Mesenchymal stem cell (in vitro differentiated cells and primary cell): Measurements from ENCODE around the gene RAD51B.

ENCODE experiments used
- DNase-seq: peaks from one replicate; pipeline ENCODE4 v3.0.0-alpha.2; 2013
- H2AFZ ChIP-seq: one replicate; pipeline ENCODE4 v1.6.1; 2013; ENCODE audit warnings: low read depth, mild to moderate bottlenecking, control low read depth, inconsistent platforms, low read length, moderate library complexity
- H2AK5ac ChIP-seq: 2 replicates; pipeline ENCODE4 v1.6.1; 2013; ENCODE audit warnings: low read length, moderate library complexity, mild to moderate bottlenecking, inconsistent platforms; ENCODE audit not compliant: severe bottlenecking
- H2BK120ac ChIP-seq: one replicate; pipeline ENCODE4 v1.6.1; 2013; ENCODE audit warnings: low read depth, mild to moderate bottlenecking, inconsistent platforms, low read length, moderate library complexity
- H2BK12ac ChIP-seq, 2 experiments: one replicate each; pipeline ENCODE4 v1.6.1; 2013; ENCODE audit warnings: inconsistent platforms in 2 of 2, low read length in 2 of 2, mild to moderate bottlenecking in 2 of 2, moderate library complexity in 2 of 2, control low read depth in 1 of 2
- H2BK15ac ChIP-seq: one replicate; pipeline ENCODE4 v1.6.1; 2013; ENCODE audit warnings: mild to moderate bottlenecking, low read depth, inconsistent platforms; ENCODE audit not compliant: poor library complexity, severe bottlenecking
- H2BK5ac ChIP-seq: 2 replicates; pipeline ENCODE4 v1.6.1; 2013; ENCODE audit warnings: low read depth, mild to moderate bottlenecking, low read length, control low read depth, inconsistent platforms; ENCODE audit not compliant: poor library complexity, severe bottlenecking
- H3K14ac ChIP-seq, 2 experiments: one replicate each; pipeline ENCODE4 v1.6.1; 2013; ENCODE audit warnings: inconsistent platforms in 2 of 2, low read length in 2 of 2, control low read depth in 1 of 2, mild to moderate bottlenecking in 1 of 2, moderate library complexity in 1 of 2
- H3K18ac ChIP-seq, 2 experiments: one replicate each; pipeline ENCODE4 v1.6.1; 2013; ENCODE audit warnings: inconsistent platforms in 2 of 2, low read length in 2 of 2, control low read depth in 1 of 2, low read depth in 1 of 2, mild to moderate bottlenecking in 1 of 2
- H3K23ac ChIP-seq, 2 experiments: one replicate each; pipeline ENCODE4 v1.6.1; 2013; ENCODE audit warnings: inconsistent platforms in 2 of 2, low read length in 2 of 2, mild to moderate bottlenecking in 2 of 2, moderate library complexity in 2 of 2, control low read depth in 1 of 2
- H3K27ac ChIP-seq: 2 replicates; pipeline ENCODE4 v1.5.1; 2013; ENCODE audit warnings: mild to moderate bottlenecking, moderate library complexity, low read length, control low read depth, inconsistent platforms; ENCODE audit not compliant: poor library complexity, severe bottlenecking
- H3K27me3 ChIP-seq, 2 experiments: 2 replicates each; pipeline versions ENCODE4 v1.6.1 to v1.7.0; 2013; ENCODE audit warnings: low read length in 2 of 2, mild to moderate bottlenecking in 2 of 2, moderate library complexity in 2 of 2, control low read depth in 1 of 2, inconsistent platforms in 1 of 2; ENCODE audit not compliant: control insufficient read depth in 1 of 2, insufficient read depth in 1 of 2
- H3K36me3 ChIP-seq, 2 experiments: 2 replicates each; pipeline versions ENCODE4 v1.6.1 to v1.7.0; 2013; ENCODE audit warnings: low read length in 2 of 2, control low read depth in 1 of 2, inconsistent platforms in 1 of 2, low read depth in 1 of 2, mild to moderate bottlenecking in 1 of 2; ENCODE audit not compliant: insufficient read depth in 2 of 2, control insufficient read depth in 1 of 2
- H3K4ac ChIP-seq, 2 experiments: one replicate each; pipeline ENCODE4 v1.6.1; 2013; ENCODE audit warnings: inconsistent platforms in 2 of 2, low read length in 2 of 2, mild to moderate bottlenecking in 2 of 2, moderate library complexity in 2 of 2, control low read depth in 1 of 2, low read depth in 1 of 2
- H3K4me1 ChIP-seq: 2 replicates; pipeline ENCODE4 v1.6.1; 2013; ENCODE audit warnings: low read depth, low read length, control low read depth; ENCODE audit not compliant: control insufficient read depth, insufficient read depth
- H3K4me2 ChIP-seq: 2 replicates; pipeline ENCODE4 v1.6.1; 2013; ENCODE audit warnings: low read length, mild to moderate bottlenecking, inconsistent platforms; ENCODE audit not compliant: poor library complexity, severe bottlenecking
- H3K4me3 ChIP-seq, 2 experiments: 2 replicates each; pipeline versions ENCODE4 v1.5.1 to v1.7.0; 2013; ENCODE audit warnings: low read length in 2 of 2, mild to moderate bottlenecking in 2 of 2, control low read depth in 1 of 2, low read depth in 1 of 2; ENCODE audit not compliant: insufficient read depth in 1 of 2
- H3K79me1 ChIP-seq: replicated peaks from 2 replicates; pipeline ENCODE4 v1.6.1; 2013; ENCODE audit warnings: mild to moderate bottlenecking, control low read depth, low read length, inconsistent platforms; ENCODE audit not compliant: poor library complexity, severe bottlenecking
- H3K9ac ChIP-seq: 2 replicates; pipeline ENCODE4 v1.7.0; 2013; ENCODE audit warnings: mild to moderate bottlenecking, low read length, moderate library complexity
- H3K9me3 ChIP-seq: 2 replicates; pipeline ENCODE4 v1.7.0; 2013; ENCODE audit warnings: mild to moderate bottlenecking, low read length; ENCODE audit not compliant: control insufficient read depth
- H4K8ac ChIP-seq: one replicate; pipeline ENCODE4 v1.6.1; 2013; ENCODE audit warnings: inconsistent platforms, mild to moderate bottlenecking, low read length, moderate library complexity
- H4K91ac ChIP-seq: one replicate; pipeline ENCODE4 v1.6.1; 2013; ENCODE audit warnings: mild to moderate bottlenecking, low read length, inconsistent platforms
- WGBS: methylation state at CpG from one replicate; pipeline ENCODE4 v1.1.7; 2013; ENCODE audit warnings: mixed read lengths; 5-methylcytosine and 5-hydroxymethylcytosine counted together

Gene RAD51B

GRCh38 chr14:67978749-67979148, 159.2 kb downstream of the RAD51B start:
- H3K9ac ChIP-seq, result no peak overlapping the region
- no peak overlapping the region for H2BK5ac ChIP-seq
- H3K18ac ChIP-seq, result no peak overlapping the region
- no peak overlapping the region for H3K4me3 ChIP-seq
- no peak overlapping the region for H3K4me2 ChIP-seq
- H2BK15ac ChIP-seq, result no peak overlapping the region
- H3K4ac ChIP-seq, result no peak overlapping the region
- H4K91ac ChIP-seq, result no peak overlapping the region
- no peak overlapping the region for H3K14ac ChIP-seq
- no peak overlapping the region for H3K23ac ChIP-seq
- no peaks in the 10 kb centered on the region for H3K79me1 ChIP-seq
- H3K27me3 ChIP-seq, result no peaks in the 10 kb centered on the region
- H2AFZ ChIP-seq, result no peak overlapping the region
- no peak overlapping the region for H3K27ac ChIP-seq
- no peaks in the 10 kb centered on the region for H3K36me3 ChIP-seq
- no peak overlapping the region for H4K8ac ChIP-seq
- no peaks in the 10 kb centered on the region for H3K9me3 ChIP-seq
- no peak for DNase-seq
- H2BK12ac ChIP-seq, result no peak overlapping the region
- H3K4me1 ChIP-seq, result no peaks in the 10 kb centered on the region
- H2BK120ac ChIP-seq, result no peak overlapping the region
- H2AK5ac ChIP-seq, result no peak overlapping the region

DNA sequence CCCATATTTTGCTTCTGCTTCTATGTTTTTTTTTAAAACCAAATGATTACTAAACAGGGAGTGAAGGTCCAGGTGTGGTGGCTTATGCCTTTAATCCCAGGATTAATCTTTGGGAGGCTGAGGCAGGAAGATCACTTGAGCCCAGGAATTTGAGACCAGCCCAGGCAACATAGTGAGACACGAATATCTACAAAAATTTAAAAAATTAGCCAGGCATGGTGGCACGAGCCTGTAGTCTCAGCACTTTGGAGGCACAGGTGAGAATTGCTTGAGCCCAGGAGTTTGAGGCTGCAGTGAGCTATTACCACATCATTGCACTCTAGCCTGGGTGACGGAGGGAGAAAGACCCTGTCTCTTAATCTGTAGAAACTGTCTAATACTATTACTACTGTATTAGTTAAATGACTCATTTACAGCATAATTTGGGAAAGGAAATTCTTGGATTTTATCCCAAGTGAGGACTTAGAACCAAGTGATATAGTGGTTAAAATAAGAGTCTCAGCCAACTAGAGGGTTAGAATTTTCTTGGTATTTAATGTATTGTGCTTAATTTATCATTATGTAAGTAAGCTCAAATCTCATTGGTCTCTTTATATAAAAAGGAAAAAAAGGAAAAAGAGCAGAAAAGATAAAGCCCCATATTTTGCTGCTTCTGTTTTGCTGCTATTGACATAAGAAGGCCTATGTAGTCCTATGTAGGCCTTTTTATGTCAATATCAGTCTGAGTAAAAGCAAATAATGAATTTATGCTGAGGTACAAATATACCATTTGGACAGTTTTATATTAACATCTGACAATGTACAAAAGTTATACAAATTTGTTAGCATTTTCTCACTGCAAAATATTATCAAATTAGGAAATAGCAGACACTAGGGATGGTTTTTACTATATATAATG, 163.4 kb downstream of the RAD51B start:
- no peak overlapping the region for H2AFZ ChIP-seq
- no peak overlapping the region for H3K18ac ChIP-seq
- no peak overlapping the region for H3K23ac ChIP-seq
- no peaks in the 10 kb centered on the region for H3K36me3 ChIP-seq
- H2BK15ac ChIP-seq, result no peak overlapping the region
- H4K91ac ChIP-seq, result no peak overlapping the region
- no peak overlapping the region for H3K14ac ChIP-seq
- no peak overlapping the region for H2BK12ac ChIP-seq
- no peak overlapping the region for H3K27ac ChIP-seq
- H2BK120ac ChIP-seq, result no peak overlapping the region
- no peak overlapping the region for H3K4me3 ChIP-seq
- H3K9me3 ChIP-seq, result no peaks in the 10 kb centered on the region
- no peak overlapping the region for H3K4me2 ChIP-seq
- no peak for DNase-seq
- H3K9ac ChIP-seq, result no peak overlapping the region
- no peak overlapping the region for H4K8ac ChIP-seq
- H2AK5ac ChIP-seq, result no peak overlapping the region
- H3K79me1 ChIP-seq, result no peaks in the 10 kb centered on the region
- H2BK5ac ChIP-seq, result no peak overlapping the region
- H3K27me3 ChIP-seq, result no peaks in the 10 kb centered on the region
- no peak overlapping the region for H3K4ac ChIP-seq
- 90% methylated on average over 2 of the region's 3 CpGs for WGBS
- peaks cover 4% of the 10 kb centered on the region for H3K4me1 ChIP-seq

- Histone ChIP-seq H3K4me2 (no peak overlapping the region), H3K4me3 (no peak overlapping the region), H3K9ac (no peak overlapping the region), H3K18ac (no peak overlapping the region), H2BK12ac (no peak overlapping the region), H4K91ac (no peak overlapping the region), H2AFZ (no peak overlapping the region), H3K4me1 (peaks cover 4% of the 10 kb centered on the region), H3K14ac (no peak overlapping the region), H3K9me3 (no peaks in the 10 kb centered on the region), H2BK15ac (no peak overlapping the region), H4K8ac (peak overlapping the region; percentile 77), H3K23ac (no peak overlapping the region), H2BK5ac (no peak overlapping the region), H3K79me1 (no peaks in the 10 kb centered on the region), H3K36me3 (no peaks in the 10 kb centered on the region), H3K27me3 (no peaks in the 10 kb centered on the region), H2AK5ac (no peak overlapping the region), H2BK120ac (peak overlapping the region; percentile 61), H3K4ac (no peak overlapping the region), H3K27ac (no peak overlapping the region)
- no peak for DNase-seq
Observed at GRCh38 chr14:67984274-67984673, 164.7 kb downstream of the RAD51B start.

DNA sequence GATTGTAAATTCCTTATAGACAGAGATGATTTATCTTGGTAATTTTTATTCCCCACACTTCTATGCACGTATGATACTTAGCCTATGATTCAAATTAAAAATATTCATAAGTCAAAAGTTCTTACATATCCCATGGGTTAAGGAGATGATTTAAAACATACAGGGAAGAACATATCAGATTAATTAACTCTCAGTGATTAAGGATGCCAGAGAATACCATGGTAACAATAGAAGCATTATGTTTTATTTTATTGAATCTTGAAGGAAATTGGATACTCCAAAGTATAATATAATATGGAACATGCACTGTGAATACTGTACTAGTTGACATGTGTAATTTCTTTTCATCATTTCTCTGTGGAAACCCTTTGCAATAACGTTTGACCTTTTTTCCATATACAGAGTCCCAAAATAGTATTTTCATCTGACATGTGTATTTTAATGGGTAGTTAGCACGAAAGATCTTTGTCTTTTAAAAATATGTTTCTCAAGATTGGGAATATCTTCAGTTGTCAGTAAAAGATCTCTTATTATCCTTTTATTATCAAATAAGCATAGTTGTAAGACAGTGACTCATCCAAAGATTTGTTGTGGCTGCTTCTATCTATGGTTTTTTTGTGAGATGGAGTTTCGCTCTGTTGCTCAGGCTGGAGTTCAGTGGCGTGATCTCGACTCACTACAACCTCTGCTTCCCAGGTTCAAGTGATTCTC, 166.7 kb downstream of the RAD51B start:
- no peaks in the 10 kb centered on the region for H3K27me3 ChIP-seq
- WGBS, result 65% methylated on average over 2 of the region's 6 CpGs

More for the DNA sequence above, 166.7 kb downstream of the RAD51B start:
- peak overlapping the region; percentile 80 for H2AK5ac ChIP-seq
- peak overlapping the region; percentile 79 to 80 for H3K18ac ChIP-seq
- H2BK120ac ChIP-seq, result peak overlapping the region; percentile 49
- peak overlapping the region; percentile 79 for H3K9ac ChIP-seq
- H2BK5ac ChIP-seq, result no peak overlapping the region
- peak overlapping the region in 1 of 2 experiments; percentile 94 for H2BK12ac ChIP-seq
- H4K8ac ChIP-seq, result no peak overlapping the region
- peak overlapping the region; percentile 89 for H3K27ac ChIP-seq
- no peak overlapping the region for H2AFZ ChIP-seq
- H3K4ac ChIP-seq, result no peak overlapping the region
- H3K4me2 ChIP-seq, result no peak overlapping the region
- no peaks in the 10 kb centered on the region for H3K79me1 ChIP-seq
- H4K91ac ChIP-seq, result no peak overlapping the region
- H3K14ac ChIP-seq, result no peak overlapping the region
- peak; percentile 82 for DNase-seq
- no peaks in the 10 kb centered on the region for H3K9me3 ChIP-seq
- no peak overlapping the region for H3K4me3 ChIP-seq
- peaks cover 4% of the 10 kb centered on the region for H3K4me1 ChIP-seq
- H3K36me3 ChIP-seq, result no peaks in the 10 kb centered on the region
- no peak overlapping the region for H2BK15ac ChIP-seq
- H3K23ac ChIP-seq, result no peak overlapping the region
